ENCODE results near the gene RAET1L. TPM values are rescaled to one million over a fixed set of nuclear protein-coding genes. Genes with fewer than 3 reads are reported as not detected.
A peak's percentile ranks its signal among the peaks of the same experiment; 100 is the strongest.

Gene RAET1L
- total RNA-seq, 2 donors from 2014 or later = not detected

- TF ChIP-seq CTCF (IDR thresholded peaks at IDR 0.05) = no peak
- no peak overlapping the region for H3K27ac ChIP-seq
- H3K9me3 ChIP-seq = peaks cover 13% of the 10 kb centered on the region
- peaks cover 5 to 14% of the 10 kb centered on the region in 2 donors for H3K4me1 ChIP-seq (ENCODE audit: control insufficient read depth in 1 of 2, low read depth in 2 of 2)
- H3K36me3 ChIP-seq = no peaks in the 10 kb centered on the region
- ATAC-seq (ENCODE audit: insufficient number of reproducible peaks, low FRiP score, low read depth) (no peak), DNase-seq (ENCODE audit: low spot score) (no peak)
- peak overlapping the region; percentile 58 for H3K4me3 ChIP-seq
- H3K27me3 ChIP-seq (replicated peaks; ENCODE audit: insufficient read depth) = peaks cover 52% of the 10 kb centered on the region
Observed at GRCh38 chr6:149990661-149991471, 34.5 kb downstream of the RAET1L start.

GRCh38 chr6:149990212-149990660, 35.1 kb downstream of the RAET1L start:
- ATAC-seq (ENCODE audit: insufficient number of reproducible peaks, low FRiP score, low read depth) (no peak), DNase-seq (ENCODE audit: low spot score) (no peak)
- H3K9me3 ChIP-seq = peaks cover 13% of the 10 kb centered on the region
- H3K27me3 ChIP-seq (replicated peaks; ENCODE audit: insufficient read depth) = peaks cover 58% of the 10 kb centered on the region
- H3K36me3 ChIP-seq = no peaks in the 10 kb centered on the region
- no peak for TF ChIP-seq CTCF (IDR thresholded peaks at IDR 0.05)
- peak overlapping the region; percentile 58 for H3K4me3 ChIP-seq
- peaks cover 5 to 14% of the 10 kb centered on the region in 2 donors for H3K4me1 ChIP-seq (ENCODE audit: control insufficient read depth in 1 of 2, low read depth in 2 of 2)
- no peak overlapping the region for H3K27ac ChIP-seq

- no peak for DNase-seq (ENCODE audit: low spot score)
- Histone ChIP-seq H3K27ac (no peak overlapping the region), H3K27me3 (replicated peaks; ENCODE audit: insufficient read depth) (peaks cover 65% of the 10 kb centered on the region)
Observed at GRCh38 chr6:149988550-149989346, 36.6 kb downstream of the RAET1L start.

GRCh38 chr6:149987602-149988107, 37.7 kb downstream of the RAET1L start:
- peaks cover 13% of the 10 kb centered on the region for H3K9me3 ChIP-seq
- TF ChIP-seq CTCF (IDR thresholded peaks at IDR 0.05) = no peak
- DNase-seq (ENCODE audit: low spot score) = no peak
- H3K4me1 ChIP-seq (ENCODE audit: control insufficient read depth in 1 of 2, low read depth in 2 of 2) = peaks cover 5 to 14% of the 10 kb centered on the region in 2 donors
- peaks cover 57% of the 10 kb centered on the region for H3K27me3 ChIP-seq (replicated peaks; ENCODE audit: insufficient read depth)
- H3K27ac ChIP-seq = no peak overlapping the region
- no peak overlapping the region for H3K4me3 ChIP-seq
- ATAC-seq (ENCODE audit: insufficient number of reproducible peaks, low FRiP score, low read depth) = no peak
- H3K36me3 ChIP-seq = no peaks in the 10 kb centered on the region

More at GRCh38 chr6:149988550-149989346, 36.6 kb downstream of the RAET1L start:
- H3K4me3 ChIP-seq = no peak overlapping the region
- peaks cover 13% of the 10 kb centered on the region for H3K9me3 ChIP-seq
- no peaks in the 10 kb centered on the region for H3K36me3 ChIP-seq
- no peak for ATAC-seq (ENCODE audit: insufficient number of reproducible peaks, low FRiP score, low read depth)
- no peak for TF ChIP-seq CTCF (IDR thresholded peaks at IDR 0.05)
- peaks cover 5 to 14% of the 10 kb centered on the region in 2 donors for H3K4me1 ChIP-seq (ENCODE audit: control insufficient read depth in 1 of 2, low read depth in 2 of 2)

GRCh38 chr6:149985481-149985937, 39.8 kb downstream of the RAET1L start:
- Histone ChIP-seq H3K27ac (no peak overlapping the region), H3K9me3 (peaks cover 13% of the 10 kb centered on the region), H3K36me3 (no peaks in the 10 kb centered on the region), H3K4me1 (ENCODE audit: control insufficient read depth in 1 of 2, low read depth in 2 of 2) (peaks cover 2 to 7% of the 10 kb centered on the region in 2 donors), H3K27me3 (replicated peaks; ENCODE audit: insufficient read depth) (peaks cover 60% of the 10 kb centered on the region), H3K4me3 (no peak overlapping the region)
- TF ChIP-seq CTCF (IDR thresholded peaks at IDR 0.05) = no peak
- no peak for DNase-seq (ENCODE audit: low spot score)
- ATAC-seq (ENCODE audit: insufficient number of reproducible peaks, low FRiP score, low read depth) = no peak

All from thoracic aorta (tissue), 2 donors.